Measurements from ENCODE around the gene CNOT2. TPM values are rescaled to one million over a fixed set of nuclear protein-coding genes. Genes with fewer than 3 reads are reported as not detected.
A peak's percentile ranks its signal among the peaks of the same experiment; 100 is the strongest.

Gene CNOT2
- total RNA-seq, 3 donors from 2014 or later: 80.3 to 86.2 (median 81.0) TPM

GRCh38 chr12:70305794-70306193 is 62.6 kb downstream of the CNOT2 start:
- no peaks in the 10 kb centered on the region for H3K4me1 ChIP-seq (ENCODE audit: low read depth)
- TF ChIP-seq CTCF (IDR thresholded peaks at IDR 0.05): no peak
- DNase-seq (no peak), ATAC-seq (no peak)
- H3K9me3 ChIP-seq: no peaks in the 10 kb centered on the region
- H3K4me3 ChIP-seq: no peak overlapping the region
- intact Hi-C loops (cut with DNase I, micrococcal nuclease): no loop called here
- H3K36me3 ChIP-seq (ENCODE audit: low read depth): no peaks in the 10 kb centered on the region

- no peak for TF ChIP-seq CTCF (IDR thresholded peaks at IDR 0.05)
- DNase-seq (no peak), ATAC-seq (peak; percentile 51)
- H3K4me1 ChIP-seq (ENCODE audit: low read depth): no peaks in the 10 kb centered on the region
- intact Hi-C loops (cut with DNase I, micrococcal nuclease): no loop called here
- H3K9me3 ChIP-seq: no peaks in the 10 kb centered on the region
- no peak overlapping the region for H3K4me3 ChIP-seq
- H3K36me3 ChIP-seq (ENCODE audit: low read depth): no peaks in the 10 kb centered on the region
Observed at GRCh38 chr12:70306676-70307075, 63.4 kb downstream of the CNOT2 start.

- ATAC-seq (no peak), DNase-seq (no peak)
- no peaks in the 10 kb centered on the region for H3K36me3 ChIP-seq (ENCODE audit: low read depth)
- H3K4me3 ChIP-seq: no peak overlapping the region
- intact Hi-C loops (cut with DNase I, micrococcal nuclease): no loop called here
- no peak for TF ChIP-seq CTCF (IDR thresholded peaks at IDR 0.05)
- no peaks in the 10 kb centered on the region for H3K4me1 ChIP-seq (ENCODE audit: low read depth)
- H3K9me3 ChIP-seq: no peaks in the 10 kb centered on the region
Observed at GRCh38 chr12:70307868-70308267, 64.6 kb downstream of the CNOT2 start.

GRCh38 chr12:70309348-70309747 is 66.1 kb downstream of the CNOT2 start:
- ATAC-seq (no peak), DNase-seq (no peak)
- intact Hi-C loops (cut with DNase I, micrococcal nuclease): no loop called here
- Histone ChIP-seq H3K9me3 (no peaks in the 10 kb centered on the region), H3K36me3 (ENCODE audit: low read depth) (no peaks in the 10 kb centered on the region), H3K4me3 (no peak overlapping the region), H3K4me1 (ENCODE audit: low read depth) (no peaks in the 10 kb centered on the region)
- no peak for TF ChIP-seq CTCF (IDR thresholded peaks at IDR 0.05)

GRCh38 chr12:70314145-70314544 is 70.9 kb downstream of the CNOT2 start:
- intact Hi-C loops (cut with DNase I, micrococcal nuclease): no loop called here
- H3K4me1 ChIP-seq (ENCODE audit: low read depth): no peaks in the 10 kb centered on the region
- DNase-seq (no peak), ATAC-seq (no peak)
- H3K9me3 ChIP-seq: no peaks in the 10 kb centered on the region
- no peak for TF ChIP-seq CTCF (IDR thresholded peaks at IDR 0.05)
- H3K4me3 ChIP-seq: no peak overlapping the region
- no peaks in the 10 kb centered on the region for H3K36me3 ChIP-seq (ENCODE audit: low read depth)

GRCh38 chr12:70317781-70318180 is 74.5 kb downstream of the CNOT2 start:
- DNase-seq (no peak), ATAC-seq (peak; percentile 29)
- H3K9me3 ChIP-seq: no peaks in the 10 kb centered on the region
- H3K4me3 ChIP-seq: no peak overlapping the region
- intact Hi-C loops (cut with DNase I, micrococcal nuclease): no loop called here
- H3K36me3 ChIP-seq (ENCODE audit: low read depth): no peaks in the 10 kb centered on the region
- TF ChIP-seq CTCF (IDR thresholded peaks at IDR 0.05): no peak
- no peaks in the 10 kb centered on the region for H3K4me1 ChIP-seq (ENCODE audit: low read depth)

All from mucosa of descending colon (tissue), 3 donors.